ENCODE data around the gene PRR16. TPM values are rescaled to one million over a fixed set of nuclear protein-coding genes. Genes with fewer than 3 reads are reported as not detected.
"Not testable (repeated sequence)": the region's sequence is repeated elsewhere in the genome, so short reads cannot be mapped to it uniquely, and the experiment has no call there.

Gene PRR16
- total RNA-seq, 2 donors from 2014 or later, result not detected

DNA sequence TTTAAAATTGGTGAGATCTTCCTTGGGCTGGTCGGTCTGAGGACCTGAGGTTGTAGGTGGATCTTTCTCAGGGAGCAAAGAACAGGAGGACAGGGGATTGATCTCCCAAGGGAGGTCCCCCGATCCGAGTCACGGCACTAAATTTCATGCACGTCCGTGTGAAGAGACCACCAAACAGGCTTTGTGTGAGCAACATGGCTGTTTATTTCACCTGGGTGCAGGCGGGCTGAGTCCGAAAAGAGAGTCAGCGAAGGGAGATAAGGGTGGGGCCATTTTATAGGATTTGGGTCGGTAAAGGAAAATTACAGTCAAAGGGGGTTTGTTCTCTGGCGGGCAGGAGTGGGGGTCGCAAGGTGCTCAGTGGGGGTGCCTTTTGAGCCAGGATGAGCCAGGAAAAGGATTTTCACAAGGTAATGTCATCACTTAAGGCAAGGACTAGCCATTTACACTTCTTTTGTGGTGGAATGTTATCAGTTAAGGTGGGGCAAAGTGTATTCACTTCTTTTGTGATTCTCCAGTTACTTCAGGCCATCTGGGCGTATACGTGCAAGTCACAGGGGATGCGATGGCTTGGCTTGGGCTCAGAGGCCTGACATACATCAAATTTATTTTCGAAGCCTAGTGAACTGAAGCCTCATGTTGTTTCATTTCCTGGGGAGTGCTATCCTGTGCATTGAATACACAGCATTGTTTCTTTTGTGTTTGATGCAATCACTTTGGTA lies 238.9 kb downstream of the PRR16 start:
- ATAC-seq (replicated peaks in 1 of 2); H3K4me1 Mint-ChIP-seq (ENCODE audit: low read depth); H3K27ac Mint-ChIP-seq; H3K36me3 Mint-ChIP-seq (ENCODE audit: insufficient read depth in 2 of 2); H3K4me3 Mint-ChIP-seq; DNase-seq: not testable (repeated sequence)
- peaks cover 11% of the 10 kb centered on the region in 2 donors for H3K9me3 Mint-ChIP-seq
- H3K27me3 Mint-ChIP-seq (ENCODE audit: low read depth), result peaks cover 18% of the 10 kb centered on the region

DNA sequence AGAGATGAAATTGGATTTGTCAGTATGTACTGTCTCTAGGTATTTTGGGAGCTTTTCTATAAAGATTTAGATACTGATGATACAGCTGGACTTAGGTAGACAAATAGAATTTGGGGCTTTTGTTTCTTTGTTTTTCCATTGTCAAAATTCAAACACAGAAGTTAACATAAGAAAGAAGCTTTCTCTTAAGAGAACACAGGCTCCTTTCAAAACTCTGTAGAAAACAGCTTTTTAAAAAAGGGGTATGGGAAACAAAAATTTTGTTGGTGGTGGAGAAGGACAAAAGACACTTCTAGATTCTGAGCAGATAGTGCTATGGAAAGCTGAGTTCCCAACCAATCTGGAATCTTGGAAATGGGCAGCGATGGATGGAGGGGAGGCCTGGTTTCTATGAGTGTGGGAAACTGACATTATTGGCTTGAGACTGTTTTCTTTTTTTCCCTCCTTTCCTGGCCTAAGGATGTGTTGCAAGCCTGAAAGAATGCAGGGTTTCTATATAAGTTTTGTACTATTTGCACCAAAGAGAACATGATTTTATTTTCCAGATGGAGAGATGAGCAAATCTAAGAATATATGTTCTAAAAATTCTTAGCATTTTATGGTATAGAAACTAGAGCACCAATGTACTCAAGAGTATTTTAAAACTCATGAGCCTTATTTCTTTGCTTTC lies 240.0 kb downstream of the PRR16 start:
- DNase-seq, result no peak
- no peak overlapping the region for H3K27ac Mint-ChIP-seq
- no peaks in the 10 kb centered on the region for H3K4me1 Mint-ChIP-seq (ENCODE audit: low read depth)
- no peak overlapping the region for H3K4me3 Mint-ChIP-seq
- peaks cover 9 to 11% of the 10 kb centered on the region in 2 donors for H3K9me3 Mint-ChIP-seq
- ATAC-seq (replicated peaks in 1 of 2), result no peak
- H3K36me3 Mint-ChIP-seq (ENCODE audit: insufficient read depth in 2 of 2), result peaks cover 3% of the 10 kb centered on the region in 2 donors
- H3K27me3 Mint-ChIP-seq (ENCODE audit: low read depth), result peaks cover 18% of the 10 kb centered on the region

DNA sequence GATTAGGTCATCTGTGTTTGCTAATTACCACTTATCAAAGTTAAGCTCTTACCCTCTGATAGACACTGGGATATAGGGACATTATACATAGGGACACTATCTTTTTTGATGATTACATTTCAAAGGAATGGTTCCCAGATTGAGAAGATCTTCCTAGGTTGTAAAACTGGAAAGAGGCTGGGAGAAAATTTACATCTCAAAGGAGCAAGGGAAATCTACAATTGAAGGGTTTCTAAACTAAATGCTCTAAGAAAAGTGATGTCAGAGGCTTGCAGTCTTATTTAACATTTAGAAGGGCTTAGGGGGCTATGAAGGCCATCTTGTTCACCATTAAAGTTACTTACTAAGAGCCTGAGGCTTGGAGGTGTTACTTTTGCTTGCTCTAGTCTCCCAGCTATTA lies 242.8 kb downstream of the PRR16 start:
- Mint-ChIP-seq H3K36me3 (ENCODE audit: insufficient read depth in 2 of 2) (peaks cover under 1 to 3% of the 10 kb centered on the region in 2 donors), H3K4me3 (no peak overlapping the region), H3K27me3 (ENCODE audit: low read depth) (peaks cover 11% of the 10 kb centered on the region), H3K27ac (no peak overlapping the region), H3K9me3 (peaks cover under 1 to 4% of the 10 kb centered on the region in 2 donors), H3K4me1 (ENCODE audit: low read depth) (no peaks in the 10 kb centered on the region)
- ATAC-seq (replicated peaks in 1 of 2), result no peak
- DNase-seq, result no peak

DNA sequence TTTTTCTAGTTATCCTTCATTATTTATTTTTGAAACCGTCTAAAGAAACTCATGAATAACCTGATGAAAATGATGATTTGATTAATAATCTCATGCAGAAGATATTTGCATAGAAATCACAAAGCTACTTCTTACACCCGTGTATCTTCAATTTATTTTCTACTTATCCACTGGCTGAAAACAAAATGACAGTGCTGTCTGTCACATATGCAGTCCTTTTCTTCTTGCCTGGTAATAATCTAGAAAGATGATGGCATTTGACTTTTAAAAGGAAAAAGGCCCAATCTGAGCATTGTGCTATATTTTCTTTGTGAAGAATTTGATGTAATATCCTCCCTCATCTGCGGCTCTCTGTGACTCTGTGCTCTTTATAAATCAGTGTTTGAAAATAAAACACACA lies 253.3 kb downstream of the PRR16 start:
- DNase-seq, result no peak

DNA sequence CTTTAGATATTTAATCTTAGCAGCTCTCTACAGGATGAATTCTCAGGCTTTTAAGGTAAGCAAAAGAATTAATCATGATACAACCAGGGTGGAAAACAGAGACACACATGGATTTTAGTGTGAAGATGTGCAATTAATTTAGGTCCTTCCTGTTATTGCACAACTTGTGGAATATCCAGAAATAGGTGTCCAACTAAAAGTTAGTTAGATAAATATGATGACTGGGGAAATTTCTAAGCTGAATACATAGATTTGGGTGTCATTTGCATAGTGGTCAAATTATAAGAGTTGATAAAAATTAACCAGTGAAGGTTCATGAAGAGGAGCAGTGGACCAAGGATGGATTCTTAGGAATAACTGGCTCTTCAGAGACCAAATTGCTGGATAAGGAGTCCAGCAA lies 266.1 kb downstream of the PRR16 start:
- no peak overlapping the region for H3K4me3 Mint-ChIP-seq
- no peak for ATAC-seq (replicated peaks in 1 of 2)
- DNase-seq, result no peak
- H3K27ac Mint-ChIP-seq, result no peak overlapping the region
- no peaks in the 10 kb centered on the region for H3K4me1 Mint-ChIP-seq (ENCODE audit: low read depth)
- no peaks in the 10 kb centered on the region for H3K36me3 Mint-ChIP-seq (ENCODE audit: insufficient read depth in 2 of 2)
- no peaks in the 10 kb centered on the region for H3K27me3 Mint-ChIP-seq (ENCODE audit: low read depth)
- peaks cover 3 to 5% of the 10 kb centered on the region in 2 donors for H3K9me3 Mint-ChIP-seq

More for the DNA sequence above, 253.3 kb downstream of the PRR16 start:
- ATAC-seq (replicated peaks in 1 of 2), result no peak
- Mint-ChIP-seq H3K36me3 (ENCODE audit: insufficient read depth in 2 of 2) (no peaks in the 10 kb centered on the region), H3K4me3 (no peak overlapping the region), H3K27me3 (ENCODE audit: low read depth) (no peaks in the 10 kb centered on the region), H3K27ac (no peak overlapping the region), H3K9me3 (peaks cover 6 to 8% of the 10 kb centered on the region in 2 donors), H3K4me1 (ENCODE audit: low read depth) (no peaks in the 10 kb centered on the region)

DNA sequence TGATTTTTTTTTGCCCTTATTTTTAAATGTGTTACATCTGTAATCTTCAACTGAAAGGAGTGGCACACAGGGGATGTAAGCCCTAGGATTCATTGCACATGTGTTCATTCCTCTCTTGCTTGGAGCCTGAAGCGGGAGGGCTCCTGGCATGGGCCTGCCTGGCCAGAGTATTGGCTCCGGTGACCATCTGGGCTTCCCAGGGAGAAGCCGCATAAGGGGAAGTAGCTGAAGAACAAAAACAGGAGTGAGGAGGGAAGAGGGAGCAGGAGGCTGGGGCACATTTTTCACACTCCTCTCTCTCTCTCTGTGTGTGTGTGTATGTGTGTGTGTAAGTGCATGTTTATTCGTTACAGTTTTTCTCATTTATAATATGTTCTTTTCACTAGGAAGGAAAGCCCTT lies 269.9 kb downstream of the PRR16 start:
- Mint-ChIP-seq H3K9me3 (peaks cover 2 to 7% of the 10 kb centered on the region in 2 donors), H3K4me3 (no peak overlapping the region), H3K27ac (no peak overlapping the region), H3K4me1 (ENCODE audit: low read depth) (no peaks in the 10 kb centered on the region), H3K27me3 (ENCODE audit: low read depth) (no peaks in the 10 kb centered on the region), H3K36me3 (ENCODE audit: insufficient read depth in 2 of 2) (no peaks in the 10 kb centered on the region)
- no peak for DNase-seq
- ATAC-seq (replicated peaks in 1 of 2), result no peak

DNA sequence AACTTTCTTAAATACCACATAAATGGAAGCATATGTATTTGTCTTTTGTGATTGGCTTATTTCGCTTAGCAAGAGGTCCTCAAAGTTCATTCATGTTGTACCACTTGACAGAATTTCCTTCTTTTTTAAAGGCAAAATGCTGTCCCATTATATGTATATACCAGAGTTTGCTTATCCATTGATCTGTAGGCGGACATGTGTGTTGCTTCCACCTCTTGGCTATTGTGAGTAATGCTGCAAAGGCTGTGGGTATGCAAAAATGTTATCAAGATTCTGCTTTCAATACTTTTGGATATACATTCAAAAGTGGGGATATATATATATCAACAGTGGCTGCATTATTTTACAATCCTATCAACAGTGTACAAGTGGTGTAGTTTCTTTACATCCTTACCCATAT lies 271.0 kb downstream of the PRR16 start:
- H3K27me3 Mint-ChIP-seq (ENCODE audit: low read depth), result no peaks in the 10 kb centered on the region
- DNase-seq, result no peak
- ATAC-seq (replicated peaks in 1 of 2), result no peak
- H3K4me3 Mint-ChIP-seq, result no peak overlapping the region
- peaks cover 2 to 6% of the 10 kb centered on the region in 2 donors for H3K9me3 Mint-ChIP-seq
- H3K36me3 Mint-ChIP-seq (ENCODE audit: insufficient read depth in 2 of 2), result no peaks in the 10 kb centered on the region
- H3K27ac Mint-ChIP-seq, result no peak overlapping the region
- no peaks in the 10 kb centered on the region for H3K4me1 Mint-ChIP-seq (ENCODE audit: low read depth)

Measured in activated T-cell treated with anti-CD3 and anti-CD28 coated beads, Interleukin-2, amount 50 U/mL, for 72 hours (primary cell).